GM19468 (cell line): ENCODE measurements around the gene ANKMY1.

Experiments
- ATAC-seq: cut with Tn5 transposase; IDR thresholded peaks from one replicate; pipeline ENCODE4 v1.9.1; 2021; ENCODE audit warnings: mild to moderate bottlenecking, moderate library complexity, moderate number of reproducible peaks; ENCODE audit not compliant: unreplicated experiment; ENCODE audit errors: extremely low read depth

The ANKMY1 gene

GRCh38 chr2:240454106-240454901 is 103.5 kb downstream of the ANKMY1 start:
- no peak for ATAC-seq

GRCh38 chr2:240453461-240454105 is 104.2 kb downstream of the ANKMY1 start:
- no peak for ATAC-seq

- ATAC-seq = no peak
Observed at GRCh38 chr2:240452462-240453256, 105.1 kb downstream of the ANKMY1 start.

- ATAC-seq = no peak
Observed at GRCh38 chr2:240451791-240452461, 105.9 kb downstream of the ANKMY1 start.

- ATAC-seq = no peak
Observed at GRCh38 chr2:240451108-240451611, 106.6 kb downstream of the ANKMY1 start.

- no peak for ATAC-seq
Observed at GRCh38 chr2:240450532-240451107, 107.2 kb downstream of the ANKMY1 start.

- no peak for ATAC-seq
Observed at GRCh38 chr2:240449764-240450531, 107.8 kb downstream of the ANKMY1 start.

GRCh38 chr2:240448387-240449274 is 109.2 kb downstream of the ANKMY1 start:
- ATAC-seq = no peak

- ATAC-seq = no peak
Observed at GRCh38 chr2:240447934-240448333, 109.9 kb downstream of the ANKMY1 start.

GRCh38 chr2:240447331-240447730 is 110.5 kb downstream of the ANKMY1 start:
- no peak for ATAC-seq

- no peak for ATAC-seq
Observed at GRCh38 chr2:240446664-240447175, 111.1 kb downstream of the ANKMY1 start.

GRCh38 chr2:240445961-240446663 is 111.7 kb downstream of the ANKMY1 start:
- no peak for ATAC-seq

GRCh38 chr2:240444464-240444863 is 113.3 kb downstream of the ANKMY1 start:
- ATAC-seq = no peak

GRCh38 chr2:240443891-240444301 is 113.9 kb downstream of the ANKMY1 start:
- no peak for ATAC-seq

- no peak for ATAC-seq
Observed at GRCh38 chr2:240442891-240443715, 114.7 kb downstream of the ANKMY1 start.

- no peak for ATAC-seq
Observed at GRCh38 chr2:240441993-240442411, 115.8 kb downstream of the ANKMY1 start.
